WTC11 (cell line): Measurements from ENCODE around the gene INO80.

ENCODE experiments used
- ATF2 ChIP-seq: sonication (generic); formaldehyde crosslinking; IDR thresholded peaks from 2 replicates; pipeline ENCODE4 v1.8.1; 2022; ENCODE audit warnings: low read depth, missing genetic modification reagents, borderline replicate concordance
- CTCF ChIP-seq: fragments of 200-600 bp; IDR thresholded peaks from 2 replicates; pipeline ENCODE4 v1.8.0; 2022; ENCODE audit warnings: antibody characterized with exemption
- ELF4 ChIP-seq: sonication (generic); formaldehyde crosslinking; IDR thresholded peaks from 2 replicates; pipeline ENCODE4 v1.8.1; 2022; ENCODE audit warnings: low read depth, mild to moderate bottlenecking, moderate library complexity, missing genetic modification reagents
- ESRRA ChIP-seq: sonication (generic); formaldehyde crosslinking; IDR thresholded peaks from 2 replicates; pipeline ENCODE4 v1.8.1; 2022; ENCODE audit warnings: mild to moderate bottlenecking, missing genetic modification reagents, borderline replicate concordance
- FOXP1 ChIP-seq: sonication (generic); formaldehyde crosslinking; IDR thresholded peaks from 2 replicates; pipeline ENCODE4 v1.8.0; 2022; ENCODE audit warnings: missing genetic modification reagents, mild to moderate bottlenecking, moderate library complexity, borderline replicate concordance
- MAX ChIP-seq: sonication (generic); formaldehyde crosslinking; IDR thresholded peaks from 2 replicates; pipeline ENCODE4 v1.8.0; 2022; ENCODE audit warnings: mild to moderate bottlenecking, missing genetic modification reagents
- MLX ChIP-seq: sonication (generic); formaldehyde crosslinking; IDR thresholded peaks from 2 replicates; pipeline ENCODE4 v1.8.1; 2023; ENCODE audit warnings: mild to moderate bottlenecking, missing genetic modification reagents, moderate library complexity
- TEAD4 ChIP-seq: sonication (generic); formaldehyde crosslinking; IDR thresholded peaks from 2 replicates; pipeline ENCODE4 v1.8.0; 2022; ENCODE audit warnings: mild to moderate bottlenecking, missing genetic modification reagents
- ZBTB43 ChIP-seq: sonication (generic); formaldehyde crosslinking; IDR thresholded peaks from 2 replicates; pipeline ENCODE4 v1.8.1; 2023; ENCODE audit warnings: mild to moderate bottlenecking, missing genetic modification reagents
- ZNF121 ChIP-seq: sonication (generic); formaldehyde crosslinking; IDR thresholded peaks from 2 replicates; pipeline ENCODE4 v1.8.0; 2023; ENCODE audit warnings: missing genetic modification reagents
- ZNF317 ChIP-seq: sonication (generic); formaldehyde crosslinking; IDR thresholded peaks from 2 replicates; pipeline ENCODE4 v1.8.1; 2023; ENCODE audit warnings: low read depth, mild to moderate bottlenecking, moderate library complexity, missing genetic modification reagents, borderline replicate concordance
- TF ChIP-seq, protein P1 (sequence below): sonication (generic); formaldehyde crosslinking; IDR thresholded peaks from 2 replicates; pipeline ENCODE4 v1.8.1; 2022; ENCODE audit warnings: low read depth, mild to moderate bottlenecking, moderate library complexity, missing genetic modification reagents, borderline replicate concordance
- TF ChIP-seq, protein P2 (sequence below): sonication (generic); formaldehyde crosslinking; IDR thresholded peaks from 2 replicates; pipeline ENCODE4 v1.8.0; 2022; ENCODE audit warnings: mild to moderate bottlenecking, missing genetic modification reagents
- TF ChIP-seq, protein P3 (sequence below): sonication (generic); formaldehyde crosslinking; IDR thresholded peaks from 2 replicates; pipeline ENCODE4 v1.8.1; 2022; ENCODE audit warnings: mild to moderate bottlenecking, moderate library complexity, missing genetic modification reagents

DNA sequence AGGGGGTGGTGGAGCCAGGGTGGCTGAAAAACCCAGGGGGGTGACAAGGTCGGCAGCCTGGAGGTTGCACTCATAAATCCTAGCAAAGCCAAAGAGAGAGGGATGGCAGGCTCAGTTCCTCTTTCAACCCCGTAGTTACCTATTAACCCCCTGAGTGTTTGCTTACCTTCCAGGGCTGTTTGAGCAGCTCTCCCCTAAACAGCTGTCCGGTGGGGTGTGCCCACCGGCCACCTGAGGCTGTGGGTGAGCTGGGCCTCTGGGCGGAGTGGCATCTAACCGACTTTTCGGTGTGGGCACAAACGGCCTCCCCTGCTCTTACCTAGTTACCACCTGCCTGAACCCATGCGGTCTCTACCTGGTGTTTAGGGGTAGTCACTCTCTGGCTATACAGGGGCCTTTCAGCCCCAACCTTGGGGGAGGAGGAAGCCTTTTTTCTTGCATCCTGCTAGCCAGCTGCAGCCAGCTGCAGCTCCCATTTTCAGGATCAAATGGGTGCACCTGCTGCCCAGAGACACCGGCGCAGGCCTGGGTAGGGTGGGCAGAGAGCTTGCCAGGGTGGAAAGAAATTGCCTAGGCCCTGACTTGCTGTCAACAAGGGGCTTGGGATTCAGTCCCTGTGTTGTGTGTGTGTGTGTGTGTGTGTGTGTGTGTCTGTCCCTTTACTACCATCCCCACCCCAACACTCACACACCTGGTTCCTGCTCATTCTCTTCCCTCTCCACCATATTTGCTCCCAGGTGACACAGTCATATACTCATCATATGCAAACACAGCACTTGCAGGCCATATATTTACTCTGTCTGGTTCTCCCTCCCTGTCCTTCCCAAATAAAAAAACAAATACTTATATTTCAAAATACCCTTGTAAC, 183.2 kb downstream of the INO80 start:
- TF ChIP-seq CTCF (no peak), MLX (CRISPR knock-in tag) (no peak), ELF4 (CRISPR knock-in tag) (no peak), TEAD4 (CRISPR knock-in tag) (no peak), MAX (CRISPR knock-in tag) (no peak), ZNF121 (CRISPR knock-in tag) (no peak), ATF2 (CRISPR knock-in tag) (no peak), ZBTB43 (CRISPR knock-in tag) (no peak), ZNF317 (no peak), FOXP1 (CRISPR knock-in tag) (no peak), ESRRA (CRISPR knock-in tag) (no peak)
- TF ChIP-seq, protein P1, sequence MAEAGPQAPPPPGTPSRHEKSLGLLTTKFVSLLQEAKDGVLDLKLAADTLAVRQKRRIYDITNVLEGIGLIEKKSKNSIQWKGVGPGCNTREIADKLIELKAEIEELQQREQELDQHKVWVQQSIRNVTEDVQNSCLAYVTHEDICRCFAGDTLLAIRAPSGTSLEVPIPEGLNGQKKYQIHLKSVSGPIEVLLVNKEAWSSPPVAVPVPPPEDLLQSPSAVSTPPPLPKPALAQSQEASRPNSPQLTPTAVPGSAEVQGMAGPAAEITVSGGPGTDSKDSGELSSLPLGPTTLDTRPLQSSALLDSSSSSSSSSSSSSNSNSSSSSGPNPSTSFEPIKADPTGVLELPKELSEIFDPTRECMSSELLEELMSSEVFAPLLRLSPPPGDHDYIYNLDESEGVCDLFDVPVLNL (CRISPR knock-in tag) = no peak
- TF ChIP-seq, protein P2, sequence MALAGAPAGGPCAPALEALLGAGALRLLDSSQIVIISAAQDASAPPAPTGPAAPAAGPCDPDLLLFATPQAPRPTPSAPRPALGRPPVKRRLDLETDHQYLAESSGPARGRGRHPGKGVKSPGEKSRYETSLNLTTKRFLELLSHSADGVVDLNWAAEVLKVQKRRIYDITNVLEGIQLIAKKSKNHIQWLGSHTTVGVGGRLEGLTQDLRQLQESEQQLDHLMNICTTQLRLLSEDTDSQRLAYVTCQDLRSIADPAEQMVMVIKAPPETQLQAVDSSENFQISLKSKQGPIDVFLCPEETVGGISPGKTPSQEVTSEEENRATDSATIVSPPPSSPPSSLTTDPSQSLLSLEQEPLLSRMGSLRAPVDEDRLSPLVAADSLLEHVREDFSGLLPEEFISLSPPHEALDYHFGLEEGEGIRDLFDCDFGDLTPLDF (CRISPR knock-in tag) = no peak
- TF ChIP-seq, protein P3, sequence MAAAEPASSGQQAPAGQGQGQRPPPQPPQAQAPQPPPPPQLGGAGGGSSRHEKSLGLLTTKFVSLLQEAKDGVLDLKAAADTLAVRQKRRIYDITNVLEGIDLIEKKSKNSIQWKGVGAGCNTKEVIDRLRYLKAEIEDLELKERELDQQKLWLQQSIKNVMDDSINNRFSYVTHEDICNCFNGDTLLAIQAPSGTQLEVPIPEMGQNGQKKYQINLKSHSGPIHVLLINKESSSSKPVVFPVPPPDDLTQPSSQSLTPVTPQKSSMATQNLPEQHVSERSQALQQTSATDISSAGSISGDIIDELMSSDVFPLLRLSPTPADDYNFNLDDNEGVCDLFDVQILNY (CRISPR knock-in tag) = no peak
